Neutrophil (primary cell): ENCODE measurements around the gene MRC2.

Source experiments
- H3K27ac ChIP-seq: fragments of 200-600 bp; sonication (generic); 2 replicates; pipeline ENCODE4 v1.5.1; 2016; ENCODE audit warnings: mild to moderate bottlenecking, moderate library complexity
- H3K27me3 ChIP-seq: fragments of 200-600 bp; sonication (generic); 2 replicates; pipeline ENCODE4 v1.6.0; 2016; ENCODE audit warnings: mild to moderate bottlenecking
- H3K36me3 ChIP-seq: fragments of 200-600 bp; sonication (generic); 2 replicates; pipeline ENCODE4 v1.5.1; 2017
- H3K4me1 ChIP-seq, 2 experiments: fragments of 200-600 bp in 1 of 2; sonication (generic) in 1 of 2; 1 replicate in 1 of 2; 2 replicates in 1 of 2; pipeline versions ENCODE4 v1.5.1 to v1.6.1; 2013 to 2016; ENCODE audit warnings: low read depth in 1 of 2, low read length in 1 of 2, mild to moderate bottlenecking in 1 of 2, moderate library complexity in 1 of 2; ENCODE audit not compliant: control insufficient read depth in 1 of 2, insufficient read depth in 1 of 2
- H3K4me3 ChIP-seq, 2 experiments: fragments of 200-600 bp in 1 of 2; sonication (generic) in 1 of 2; 1 replicate in 1 of 2; 2 replicates in 1 of 2; pipeline ENCODE4 v1.5.1; 2013 to 2016; ENCODE audit warnings: low read depth in 1 of 2, low read length in 1 of 2, mild to moderate bottlenecking in 1 of 2, moderate library complexity in 1 of 2
- H3K9me3 ChIP-seq: fragments of 200-600 bp; sonication (generic); 2 replicates; pipeline ENCODE4 v1.5.1; 2016
- TF ChIP-seq, protein P1 (sequence below): fragments of 200-600 bp; sonication (generic); IDR thresholded peaks from 2 replicates; pipeline ENCODE4 v1.5.1; 2016; ENCODE audit warnings: antibody characterized with exemption

MRC2 gene, protein sequence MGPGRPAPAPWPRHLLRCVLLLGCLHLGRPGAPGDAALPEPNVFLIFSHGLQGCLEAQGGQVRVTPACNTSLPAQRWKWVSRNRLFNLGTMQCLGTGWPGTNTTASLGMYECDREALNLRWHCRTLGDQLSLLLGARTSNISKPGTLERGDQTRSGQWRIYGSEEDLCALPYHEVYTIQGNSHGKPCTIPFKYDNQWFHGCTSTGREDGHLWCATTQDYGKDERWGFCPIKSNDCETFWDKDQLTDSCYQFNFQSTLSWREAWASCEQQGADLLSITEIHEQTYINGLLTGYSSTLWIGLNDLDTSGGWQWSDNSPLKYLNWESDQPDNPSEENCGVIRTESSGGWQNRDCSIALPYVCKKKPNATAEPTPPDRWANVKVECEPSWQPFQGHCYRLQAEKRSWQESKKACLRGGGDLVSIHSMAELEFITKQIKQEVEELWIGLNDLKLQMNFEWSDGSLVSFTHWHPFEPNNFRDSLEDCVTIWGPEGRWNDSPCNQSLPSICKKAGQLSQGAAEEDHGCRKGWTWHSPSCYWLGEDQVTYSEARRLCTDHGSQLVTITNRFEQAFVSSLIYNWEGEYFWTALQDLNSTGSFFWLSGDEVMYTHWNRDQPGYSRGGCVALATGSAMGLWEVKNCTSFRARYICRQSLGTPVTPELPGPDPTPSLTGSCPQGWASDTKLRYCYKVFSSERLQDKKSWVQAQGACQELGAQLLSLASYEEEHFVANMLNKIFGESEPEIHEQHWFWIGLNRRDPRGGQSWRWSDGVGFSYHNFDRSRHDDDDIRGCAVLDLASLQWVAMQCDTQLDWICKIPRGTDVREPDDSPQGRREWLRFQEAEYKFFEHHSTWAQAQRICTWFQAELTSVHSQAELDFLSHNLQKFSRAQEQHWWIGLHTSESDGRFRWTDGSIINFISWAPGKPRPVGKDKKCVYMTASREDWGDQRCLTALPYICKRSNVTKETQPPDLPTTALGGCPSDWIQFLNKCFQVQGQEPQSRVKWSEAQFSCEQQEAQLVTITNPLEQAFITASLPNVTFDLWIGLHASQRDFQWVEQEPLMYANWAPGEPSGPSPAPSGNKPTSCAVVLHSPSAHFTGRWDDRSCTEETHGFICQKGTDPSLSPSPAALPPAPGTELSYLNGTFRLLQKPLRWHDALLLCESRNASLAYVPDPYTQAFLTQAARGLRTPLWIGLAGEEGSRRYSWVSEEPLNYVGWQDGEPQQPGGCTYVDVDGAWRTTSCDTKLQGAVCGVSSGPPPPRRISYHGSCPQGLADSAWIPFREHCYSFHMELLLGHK (N-terminal part only)

DNA sequence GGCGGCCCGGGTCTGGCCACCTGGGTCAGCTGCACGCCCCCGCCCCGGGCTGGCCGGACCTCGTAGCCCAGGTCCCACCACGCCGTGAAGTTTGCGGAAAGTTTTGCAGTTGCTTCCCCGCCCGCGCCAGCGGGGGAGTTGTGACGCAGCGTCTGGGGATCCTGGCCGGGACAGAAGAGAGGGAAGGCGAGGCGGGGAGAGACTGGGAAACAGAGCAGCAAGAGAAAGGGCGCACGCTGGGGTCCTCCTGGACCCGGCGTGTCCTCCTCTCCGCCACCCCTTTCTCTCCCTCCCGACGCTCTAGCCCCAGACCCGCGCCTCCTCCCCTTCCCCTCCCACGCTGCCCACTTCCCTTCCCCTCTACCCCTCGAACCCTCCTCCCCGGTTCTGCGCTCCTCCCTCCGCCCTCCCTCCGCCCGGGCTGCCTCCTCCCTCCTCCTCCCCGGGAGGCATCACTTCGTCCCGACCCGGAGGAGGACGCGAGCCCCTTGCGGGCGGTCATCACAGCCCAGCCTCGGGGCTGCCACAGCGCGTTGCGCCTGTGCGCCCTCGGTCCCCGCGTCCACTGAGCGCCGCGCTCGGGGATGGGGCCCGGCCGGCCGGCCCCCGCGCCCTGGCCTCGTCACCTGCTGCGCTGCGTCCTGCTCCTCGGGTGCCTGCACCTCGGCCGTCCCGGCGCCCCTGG, at the start of gene MRC2:
MRC2 (plus strand) TSS at position 452 of the 685 bp plus-strand sequence; CDS start at position 585, 133 bp downstream.
- Histone ChIP-seq H3K27me3 (peaks cover 73% of the 10 kb centered on the region), H3K9me3 (no peaks in the 10 kb centered on the region), H3K27ac (no peak within 1 kb of the TSS), H3K36me3 (peaks cover 4% of the 10 kb centered on the region), H3K4me1 (peaks cover 21 to 24% of the 10 kb centered on the region in 2 experiments), H3K4me3 (peak within 1 kb of the TSS; percentile 0 to 44)
- TF ChIP-seq, protein P1, sequence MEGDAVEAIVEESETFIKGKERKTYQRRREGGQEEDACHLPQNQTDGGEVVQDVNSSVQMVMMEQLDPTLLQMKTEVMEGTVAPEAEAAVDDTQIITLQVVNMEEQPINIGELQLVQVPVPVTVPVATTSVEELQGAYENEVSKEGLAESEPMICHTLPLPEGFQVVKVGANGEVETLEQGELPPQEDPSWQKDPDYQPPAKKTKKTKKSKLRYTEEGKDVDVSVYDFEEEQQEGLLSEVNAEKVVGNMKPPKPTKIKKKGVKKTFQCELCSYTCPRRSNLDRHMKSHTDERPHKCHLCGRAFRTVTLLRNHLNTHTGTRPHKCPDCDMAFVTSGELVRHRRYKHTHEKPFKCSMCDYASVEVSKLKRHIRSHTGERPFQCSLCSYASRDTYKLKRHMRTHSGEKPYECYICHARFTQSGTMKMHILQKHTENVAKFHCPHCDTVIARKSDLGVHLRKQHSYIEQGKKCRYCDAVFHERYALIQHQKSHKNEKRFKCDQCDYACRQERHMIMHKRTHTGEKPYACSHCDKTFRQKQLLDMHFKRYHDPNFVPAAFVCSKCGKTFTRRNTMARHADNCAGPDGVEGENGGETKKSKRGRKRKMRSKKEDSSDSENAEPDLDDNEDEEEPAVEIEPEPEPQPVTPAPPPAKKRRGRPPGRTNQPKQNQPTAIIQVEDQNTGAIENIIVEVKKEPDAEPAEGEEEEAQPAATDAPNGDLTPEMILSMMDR = no peak

- no peak overlapping the region for H3K27ac ChIP-seq
- no peaks in the 10 kb centered on the region for H3K4me1 ChIP-seq
- peaks cover 78% of the 10 kb centered on the region for H3K36me3 ChIP-seq
- TF ChIP-seq, protein P1 = no peak
- H3K4me3 ChIP-seq = no peak overlapping the region
- no peaks in the 10 kb centered on the region for H3K27me3 ChIP-seq
- H3K9me3 ChIP-seq = no peaks in the 10 kb centered on the region
These were observed 48.5 kb upstream of the MRC2 start for GRCh38 chr17:62578757-62579487.

DNA sequence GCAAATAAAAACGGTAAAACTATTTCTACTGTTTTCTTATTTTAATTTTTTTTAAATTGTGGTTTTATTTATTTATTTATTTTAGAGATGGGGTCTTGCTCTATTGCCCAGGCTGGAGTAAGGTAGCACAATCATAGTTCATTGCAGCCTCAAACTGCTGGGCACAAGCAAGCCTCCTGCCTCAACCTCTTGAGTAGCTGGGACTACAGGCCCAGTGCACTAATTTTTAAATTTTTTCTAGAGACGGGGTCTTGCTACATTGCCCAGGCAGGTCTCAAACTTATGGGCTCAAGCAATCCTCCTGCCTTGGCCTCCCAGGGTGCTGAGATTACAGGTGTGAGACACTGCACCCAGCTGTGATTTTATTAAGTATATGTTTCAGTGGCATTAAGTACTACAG, 46.5 kb upstream of the MRC2 start:
- H3K9me3 ChIP-seq = no peaks in the 10 kb centered on the region
- H3K4me3 ChIP-seq = no peak overlapping the region
- no peaks in the 10 kb centered on the region for H3K27me3 ChIP-seq
- H3K36me3 ChIP-seq = peaks cover 78% of the 10 kb centered on the region
- TF ChIP-seq, protein P1 = no peak
- H3K27ac ChIP-seq = no peak overlapping the region
- H3K4me1 ChIP-seq = no peaks in the 10 kb centered on the region

- Histone ChIP-seq H3K27me3 (no peaks in the 10 kb centered on the region), H3K9me3 (no peaks in the 10 kb centered on the region), H3K4me1 (no peaks in the 10 kb centered on the region), H3K36me3 (peaks cover 78% of the 10 kb centered on the region), H3K27ac (no peak overlapping the region), H3K4me3 (no peak overlapping the region)
- TF ChIP-seq, protein P1 = no peak
These were observed 45.7 kb upstream of the MRC2 start for GRCh38 chr17:62581764-62582163.
